A673 (cell line): Measurements from ENCODE around the gene ARHGEF28. TPM values are rescaled to one million over a fixed set of nuclear protein-coding genes. Genes with fewer than 3 reads are reported as not detected.

ENCODE experiments used
- BruUV-seq: library from RNA; stranded (reverse); fragments of 400-500 nt; replicated peaks from 2 replicates; lab custom pipeline; 2021; lab: Mats Ljungman, UMichigan
- CTCF ChIA-PET: fragments of 300-600 bp; sonication (Branson Sonifier 250); formaldehyde crosslinking; loops from one replicate; lab custom pipeline; 2022; ENCODE audit warnings: antibody characterized with exemption; lab: Charles Lee
- POLR2A ChIA-PET: fragments of 300-600 bp; sonication (Branson Sonifier 250); formaldehyde crosslinking; loops from one replicate; lab custom pipeline; 2022; ENCODE audit warnings: antibody characterized with exemption; ENCODE audit not compliant: low non-redundant PET; lab: Charles Lee
- DNase-seq: peaks from one replicate; pipeline ENCODE4 v3.0.0-alpha.2; 2015; ENCODE audit warnings: low spot score
- H3K27ac ChIP-seq: fragments of 200-600 bp; sonication (generic); 2 replicates; pipeline ENCODE4 v1.5.1; 2016; ENCODE audit warnings: mixed run types, low read depth, mild to moderate bottlenecking, mixed read lengths, antibody characterized with exemption, low read length; ENCODE audit not compliant: poor library complexity, severe bottlenecking
- H3K27me3 ChIP-seq: fragments of 200-600 bp; sonication (generic); replicated peaks from 2 replicates; pipeline ENCODE4 v1.6.1; 2017; ENCODE audit warnings: mixed run types, low read depth, mild to moderate bottlenecking, mixed read lengths, antibody characterized with exemption, low read length; ENCODE audit not compliant: insufficient read depth, poor library complexity
- H3K36me3 ChIP-seq: fragments of 200-600 bp; sonication (generic); 2 replicates; pipeline ENCODE4 v1.6.1; 2016; ENCODE audit warnings: mixed run types, mild to moderate bottlenecking, mixed read lengths, antibody characterized with exemption, low read length; ENCODE audit not compliant: insufficient read depth, poor library complexity, severe bottlenecking
- H3K4me1 ChIP-seq: fragments of 200-600 bp; sonication (generic); 2 replicates; pipeline ENCODE4 v1.6.1; 2017; ENCODE audit warnings: mixed run types, mild to moderate bottlenecking, mixed read lengths, antibody characterized with exemption, low read length; ENCODE audit not compliant: insufficient read depth, poor library complexity, severe bottlenecking
- H3K4me3 ChIP-seq: fragments of 200-600 bp; sonication (generic); 2 replicates; pipeline ENCODE4 v1.5.1; 2016; ENCODE audit warnings: low read depth, mixed run types, mild to moderate bottlenecking, mixed read lengths, low read length; ENCODE audit not compliant: poor library complexity, severe bottlenecking
- H3K9me3 ChIP-seq: fragments of 200-600 bp; sonication (generic); 2 replicates; pipeline ENCODE4 v1.6.1; 2016; ENCODE audit warnings: mixed run types, low read depth, mild to moderate bottlenecking, mixed read lengths, antibody characterized with exemption, low read length; ENCODE audit not compliant: poor library complexity, severe bottlenecking
- CTCF ChIP-seq: fragments of 300-800, 200-600 bp; sonication (generic); conservative IDR thresholded peaks from 2 replicates; pipeline ENCODE4 v1.5.1; 2017; ENCODE audit warnings: low read depth, mild to moderate bottlenecking, antibody characterized with exemption, low read length, moderate library complexity, mixed read lengths
- EZH2 ChIP-seq: fragments of 200-600 bp; sonication (generic); IDR thresholded peaks from 2 replicates; pipeline ENCODE4 v1.6.1; 2017; ENCODE audit warnings: borderline replicate concordance, low read depth, mild to moderate bottlenecking, mixed read lengths, antibody characterized with exemption, low read length; ENCODE audit not compliant: poor library complexity, severe bottlenecking
- intact Hi-C: fragments of 100-400 bp; cut with micrococcal nuclease; formaldehyde crosslinking; loops from one replicate; pipeline ENCODE4 v1.10.0; 2022; ENCODE audit not compliant: unreplicated experiment
- total RNA-seq: library from RNA; stranded (reverse); gene quantifications from 2 replicates; pipeline ENCODE4 v1.2.3, GENCODE V29; 2021

The ARHGEF28 gene
- total RNA-seq, 1 experiment from 2014 or later: 3.4 TPM

- H3K9me3 ChIP-seq: no peaks in the 10 kb centered on the region
- H3K4me3 ChIP-seq: no peak overlapping the region
- DNase-seq: no peak
- TF ChIP-seq CTCF (no peak), EZH2 (no peak)
- peaks cover 46% of the 10 kb centered on the region for H3K27me3 ChIP-seq
- H3K27ac ChIP-seq: no peak overlapping the region
- intact Hi-C loops: no loop called here
- no peaks in the 10 kb centered on the region for H3K36me3 ChIP-seq
- no peaks in the 10 kb centered on the region for H3K4me1 ChIP-seq
- no TSS peak for BruUV-seq
- POLR2A ChIA-PET: no interaction called here
- CTCF ChIA-PET: no interaction called here
Observed at GRCh38 chr5:73887688-73888087, 261.7 kb downstream of the ARHGEF28 start.

- BruUV-seq: no TSS peak
- H3K4me3 ChIP-seq: no peak overlapping the region
- POLR2A ChIA-PET: no interaction called here
- peaks cover 34% of the 10 kb centered on the region for H3K27me3 ChIP-seq
- intact Hi-C loops: no loop called here
- H3K4me1 ChIP-seq: no peaks in the 10 kb centered on the region
- CTCF ChIA-PET: no interaction called here
- no peak overlapping the region for H3K27ac ChIP-seq
- no peaks in the 10 kb centered on the region for H3K36me3 ChIP-seq
- TF ChIP-seq EZH2 (no peak), CTCF (no peak)
- no peak for DNase-seq
- no peaks in the 10 kb centered on the region for H3K9me3 ChIP-seq
Observed at GRCh38 chr5:73890569-73890968, 264.6 kb downstream of the ARHGEF28 start.

- Histone ChIP-seq H3K4me1 (no peaks in the 10 kb centered on the region), H3K4me3 (no peak overlapping the region), H3K36me3 (no peaks in the 10 kb centered on the region), H3K27me3 (peaks cover 37% of the 10 kb centered on the region), H3K9me3 (no peaks in the 10 kb centered on the region), H3K27ac (no peak overlapping the region)
- BruUV-seq: no TSS peak
- intact Hi-C loops: no loop called here
- no peak for DNase-seq
- ChIA-PET POLR2A (no interaction called here), CTCF (no interaction called here)
- TF ChIP-seq CTCF: no peak
- no peak for TF ChIP-seq EZH2
Observed at GRCh38 chr5:73892218-73892617, 266.2 kb downstream of the ARHGEF28 start.
